Bronchial epithelial cell (primary cell): ENCODE measurements around the gene NKPD1. TPM values are rescaled to one million over a fixed set of nuclear protein-coding genes. Genes with fewer than 3 reads are reported as not detected.

Experiments
- DNase-seq: peaks from one replicate; pipeline ENCODE4 v3.0.0-alpha.2; 2010; ENCODE audit warnings: low read depth
- FAIRE-seq: peaks from 2 replicates; lab custom pipeline; 2011; peaks lifted over from hg19 to GRCh38; lab: Jason Lieb, UNC
- H3K27me3 ChIP-seq: 2 replicates; pipeline ENCODE4 v1.5.1; 2011; ENCODE audit warnings: low read length; ENCODE audit not compliant: control insufficient read depth, insufficient read depth
- H3K36me3 ChIP-seq: 2 replicates; pipeline ENCODE4 v1.5.1; 2011; ENCODE audit warnings: low read length; ENCODE audit not compliant: control insufficient read depth, insufficient read depth
- H3K4me3 ChIP-seq: 2 replicates; pipeline ENCODE4 v1.5.1; 2011; ENCODE audit warnings: mild to moderate bottlenecking, low read depth, low read length, control low read depth
- CTCF ChIP-seq: IDR thresholded peaks from 2 replicates; pipeline ENCODE4 v1.5.1; 2011; ENCODE audit warnings: mild to moderate bottlenecking, moderate library complexity, low read length, control low read depth, inconsistent platforms; ENCODE audit not compliant: insufficient read depth, severe bottlenecking
- total RNA-seq: library from RNA; depleted of rRNA; stranded (reverse); fragments of >200 nt; gene quantifications from 2 replicates; pipeline ENCODE4 v1.2.1, GENCODE V29; 2014

Gene NKPD1
- total RNA-seq, 1 donor from 2014 or later, result 0.53 TPM

DNA sequence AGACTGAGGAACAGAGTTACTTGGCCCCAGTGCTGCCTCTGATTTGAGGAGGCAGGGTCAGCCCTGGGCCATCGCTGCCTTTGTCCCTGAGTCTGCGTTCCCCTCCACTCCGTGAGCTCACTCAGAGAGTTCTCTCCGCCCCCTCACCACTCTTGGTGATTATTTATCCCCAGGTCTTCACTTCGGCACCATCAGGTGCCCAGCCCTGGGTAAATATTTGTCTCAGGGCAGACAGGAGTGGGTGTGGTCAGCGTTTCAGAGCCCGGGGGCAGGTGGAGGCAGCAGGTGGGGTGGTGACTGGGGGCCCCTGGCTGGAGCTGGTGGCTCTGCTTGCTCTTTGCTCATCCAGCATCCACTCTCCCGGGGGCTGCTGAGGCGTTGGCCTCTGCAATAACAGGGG is 47.2 kb downstream of the NKPD1 start:
- H3K4me3 ChIP-seq, result no peak overlapping the region
- no peaks in the 10 kb centered on the region for H3K27me3 ChIP-seq
- FAIRE-seq, result no peak
- H3K36me3 ChIP-seq, result peaks cover 1% of the 10 kb centered on the region
- DNase-seq, result peak; percentile 29
- TF ChIP-seq CTCF, result no peak

GRCh38 chr19:45112111-45112827 is 48.5 kb downstream of the NKPD1 start:
- no peak overlapping the region for H3K4me3 ChIP-seq
- no peak for DNase-seq
- TF ChIP-seq CTCF, result peak; percentile 26
- no peaks in the 10 kb centered on the region for H3K27me3 ChIP-seq
- FAIRE-seq, result no peak
- H3K36me3 ChIP-seq, result peaks cover 1% of the 10 kb centered on the region

Other genes with a start within 250 kb of the NKPD1 start
- 0.26 and 0.79 TPM in 2 replicates for gene APOC1, start 246.4 kb downstream of the NKPD1 start, total RNA-seq
- gene APOC4, start 218.7 kb downstream of the NKPD1 start, total RNA-seq, result not detected in 2 replicates
- not detected in 2 replicates for gene APOC2, start 214.9 kb downstream of the NKPD1 start, total RNA-seq
- 17.9 and 24.2 TPM in 2 replicates for gene CLPTM1, start 205.6 kb downstream of the NKPD1 start, total RNA-seq
- gene RELB, start 159.5 kb downstream of the NKPD1 start, total RNA-seq, result 2.1 and 3.7 TPM in 2 replicates
- gene CLASRP, start 121.9 kb downstream of the NKPD1 start, total RNA-seq, result 12.5 and 19.2 TPM in 2 replicates
- under 0.01 and 0.51 TPM in 2 replicates for gene ZNF296, start 84.5 kb downstream of the NKPD1 start, total RNA-seq
- gene GEMIN7, start 81.7 kb downstream of the NKPD1 start, total RNA-seq, result 21.3 and 23.2 TPM in 2 replicates
- gene PPP1R37, start 67.8 kb downstream of the NKPD1 start, total RNA-seq, result 19.2 and 19.5 TPM in 2 replicates
- 11.4 and 24.5 TPM in 2 replicates for gene TRAPPC6A, start 17.3 kb upstream of the NKPD1 start, total RNA-seq
- 5.3 and 5.5 TPM in 2 replicates for gene BLOC1S3, start 17.8 kb upstream of the NKPD1 start, total RNA-seq
- not detected in 2 replicates for gene EXOC3L2, start 84.4 kb upstream of the NKPD1 start, total RNA-seq
- gene MARK4, start 90.3 kb upstream of the NKPD1 start, total RNA-seq, result 10.8 and 14.8 TPM in 2 replicates
- gene CKM, start 161.9 kb upstream of the NKPD1 start, total RNA-seq, result under 0.01 TPM in 1 of 2 replicates, not detected in the other
- 83.5 and 99.5 TPM in 2 replicates for gene KLC3, start 179.8 kb upstream of the NKPD1 start, total RNA-seq
- gene ERCC2, start 209.6 kb upstream of the NKPD1 start, total RNA-seq, result 3.9 and 4.6 TPM in 2 replicates
- gene PPP1R13L, start 244.1 kb upstream of the NKPD1 start, total RNA-seq, result 16.6 and 31.2 TPM in 2 replicates
- gene POLR1G, start 245.7 kb upstream of the NKPD1 start, total RNA-seq, result 8.8 and 16.8 TPM in 2 replicates